GM19023 (cell line): Measurements from ENCODE around the gene CD1C.
"Not testable (repeated sequence)": the region's sequence is repeated elsewhere in the genome, so short reads cannot be mapped to it uniquely, and the experiment has no call there.

Experiments used
- ATAC-seq: cut with Tn5 transposase; IDR thresholded peaks from one replicate; pipeline ENCODE4 v1.9.1; 2021; ENCODE audit warnings: mild to moderate bottlenecking, moderate library complexity; ENCODE audit not compliant: unreplicated experiment

CD1C gene

GRCh38 chr1:158328426-158328825, 38.7 kb downstream of the CD1C start:
- ATAC-seq: no peak

- ATAC-seq: no peak
Measured at GRCh38 chr1:158329300-158329699, 39.6 kb downstream of the CD1C start.

GRCh38 chr1:158329733-158330132, 40.0 kb downstream of the CD1C start:
- no peak for ATAC-seq

DNA sequence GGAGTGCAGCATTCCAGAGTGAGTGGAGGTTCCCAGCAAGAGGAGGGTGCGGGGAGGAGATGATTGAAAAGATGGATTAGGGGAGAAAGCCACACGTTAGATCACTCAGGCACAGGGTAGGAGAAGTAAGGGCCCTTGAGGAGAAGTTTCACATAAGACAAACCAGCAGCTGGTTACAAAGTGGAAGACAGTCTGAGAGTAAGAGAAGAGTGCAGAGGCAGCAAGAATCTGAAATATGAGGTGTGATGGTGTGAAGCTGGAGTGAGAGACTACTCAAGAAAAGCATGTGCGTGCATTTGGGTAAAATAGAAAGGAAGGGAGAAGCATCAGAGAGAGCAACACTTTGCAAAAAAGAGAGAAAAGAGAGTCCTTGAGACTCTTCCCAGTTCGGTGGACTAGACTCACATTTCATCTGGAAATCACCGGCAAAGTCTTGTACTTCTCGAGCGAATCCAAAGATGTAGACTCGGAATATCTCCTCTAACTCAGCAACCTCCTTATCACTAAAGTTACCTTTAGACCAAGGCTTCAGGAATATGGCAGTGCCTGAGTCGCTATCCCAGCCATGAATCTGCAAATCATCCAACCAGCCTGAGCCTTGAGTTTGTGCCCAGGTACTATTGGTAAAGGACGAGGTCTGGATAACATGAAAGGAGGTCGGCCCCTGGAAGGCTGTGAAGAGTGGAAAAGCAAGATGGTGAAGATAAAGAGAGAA, 40.8 kb downstream of the CD1C start:
- no peak for ATAC-seq

- ATAC-seq: no peak
Measured at GRCh38 chr1:158331106-158331425, 41.3 kb downstream of the CD1C start.

GRCh38 chr1:158331481-158332150, 41.9 kb downstream of the CD1C start, which contains the start of gene CD1B:
Gene CD1B (minus strand): TSS chr1:158331531. CDS start chr1:158331423, 108 bp downstream.
- no peak for ATAC-seq

DNA sequence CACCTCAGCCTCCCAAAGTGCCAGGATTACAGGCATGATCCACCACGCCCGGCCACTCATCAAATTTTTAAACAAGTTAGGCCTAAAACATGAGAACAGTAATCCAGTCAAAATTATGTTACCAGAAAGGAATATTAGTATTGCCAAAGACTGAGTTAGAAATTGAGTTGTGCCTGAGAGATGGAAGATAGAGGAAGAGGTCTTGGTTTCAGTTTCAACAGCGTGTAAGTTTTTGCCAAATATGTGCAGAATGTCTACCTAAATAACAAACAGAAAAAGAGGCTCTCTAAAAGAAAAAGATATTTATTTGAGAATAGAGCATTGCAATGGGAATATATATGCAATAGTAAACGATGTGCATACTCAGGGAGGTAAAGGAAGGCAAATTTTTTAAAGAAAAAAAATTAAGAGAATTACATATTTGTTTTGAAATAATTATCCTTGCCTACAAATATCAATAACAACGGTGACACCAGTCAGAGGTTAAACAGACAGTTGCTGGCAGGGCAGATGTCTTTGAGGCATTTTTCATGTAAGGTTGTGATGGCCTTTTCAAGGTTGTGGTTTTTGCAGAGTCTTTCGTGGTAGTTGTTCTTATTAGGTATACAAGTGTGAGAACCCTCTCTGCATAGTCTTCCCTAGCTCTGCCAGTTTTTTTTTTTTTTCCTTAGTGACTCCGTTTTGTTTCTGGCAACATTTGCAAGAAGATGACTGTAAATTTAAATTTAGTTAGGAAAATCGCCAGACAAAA, 43.9 kb downstream of the CD1C start:
- no peak for ATAC-seq

- no peak for ATAC-seq
Measured at GRCh38 chr1:158334526-158335212, 44.9 kb downstream of the CD1C start.

DNA sequence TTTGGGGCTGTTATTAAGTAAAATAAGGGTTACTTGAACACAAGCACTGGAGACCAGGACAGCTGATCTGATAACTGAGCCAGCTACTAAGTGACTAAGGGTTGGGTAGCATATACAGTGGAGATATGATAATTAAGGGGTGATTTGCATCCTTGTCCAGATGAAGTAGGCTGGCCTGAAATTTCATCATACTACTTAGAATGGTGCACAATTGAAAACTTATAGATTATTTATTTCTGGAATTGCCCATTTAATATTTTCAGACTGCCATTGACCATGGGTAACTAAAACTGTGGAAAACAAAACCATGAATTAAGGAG, 45.5 kb downstream of the CD1C start:
- ATAC-seq: no peak

DNA sequence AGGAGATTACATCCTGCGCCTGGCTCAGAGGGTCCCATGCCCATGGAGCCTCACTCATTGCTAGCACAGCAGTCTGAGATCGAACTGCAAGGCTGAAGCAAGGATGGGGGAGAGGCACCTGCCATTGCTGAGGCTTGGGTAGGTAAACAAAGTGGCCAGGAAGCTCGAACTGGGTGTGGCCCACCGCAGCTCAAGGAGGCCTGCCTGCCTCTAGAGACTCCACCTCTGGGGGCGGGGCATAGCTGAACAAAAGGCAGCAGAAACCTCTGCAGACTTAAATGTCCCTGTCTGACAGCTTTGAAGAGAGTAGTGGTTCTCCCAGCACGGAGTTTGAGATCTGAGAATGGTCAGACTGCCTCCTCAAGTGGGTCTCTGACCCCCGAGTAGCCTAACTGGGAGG, 46.7 kb downstream of the CD1C start:
- not testable (repeated sequence) for ATAC-seq
